Activated CD8-positive, alpha-beta T cell treated with anti-CD3 and anti-CD28 coated beads for 36 hours (primary cell): ENCODE data around the gene CYP2S1. TPM values are rescaled to one million over a fixed set of nuclear protein-coding genes. Genes with fewer than 3 reads are reported as not detected.

Source experiments
- ATAC-seq: fragments of 200-7000 bp; cut with Tn5 transposase; one replicate; pipeline ENCODE4 v1.10.0; 2021; ENCODE audit warnings: mild to moderate bottlenecking, moderate library complexity
- CTCF ChIA-PET: fragments of 350-600 bp; sonication (Branson Sonifier 250); formaldehyde crosslinking; loops from one replicate; lab custom pipeline; 2021; ENCODE audit warnings: antibody characterized with exemption; lab: Charles Lee
- POLR2A ChIA-PET: fragments of 350-600 bp; sonication (Branson Sonifier 250); formaldehyde crosslinking; loops from one replicate; lab custom pipeline; 2021; ENCODE audit warnings: antibody characterized with exemption; lab: Charles Lee
- DNase-seq: peaks from one replicate; pipeline ENCODE4 v3.0.0-alpha.2; 2020
- H3K27ac Mint-ChIP-seq: one replicate; pipeline ENCODE4 v1.8.0; 2021; ENCODE audit warnings: mild to moderate bottlenecking, mixed read lengths
- H3K27me3 Mint-ChIP-seq: one replicate; pipeline ENCODE4 v1.8.0; 2021; ENCODE audit warnings: mixed read lengths
- H3K36me3 Mint-ChIP-seq: one replicate; pipeline ENCODE4 v1.8.0; 2021; ENCODE audit warnings: low read depth, mixed read lengths
- H3K4me1 Mint-ChIP-seq: one replicate; pipeline ENCODE4 v1.8.0; 2021; ENCODE audit warnings: low read depth, mixed read lengths
- H3K4me3 Mint-ChIP-seq: one replicate; pipeline ENCODE4 v1.8.0; 2021; ENCODE audit warnings: mild to moderate bottlenecking, moderate library complexity, mixed read lengths
- H3K9me3 Mint-ChIP-seq: one replicate; pipeline ENCODE4 v1.8.0; 2021; ENCODE audit warnings: mixed read lengths
- CTCF ChIP-seq: fragments of 200-600 bp; IDR thresholded peaks from one replicate; pipeline ENCODE4 v1.8.0; 2022; ENCODE audit warnings: antibody characterized with exemption, mild to moderate bottlenecking
- intact Hi-C: fragments of 100-400 bp; cut with micrococcal nuclease; formaldehyde crosslinking; loops from one replicate; pipeline ENCODE4 v1.10.0; 2022
- total RNA-seq, 2 experiments: library from RNA; stranded (reverse); gene quantifications; one replicate each; pipeline ENCODE4 v1.2.3, GENCODE V29; 2021

The CYP2S1 gene
- total RNA-seq, 2 experiments from 2014 or later: not detected

- H3K27ac Mint-ChIP-seq: no peak overlapping the region
- ChIA-PET POLR2A (no interaction called here), CTCF (no interaction called here)
- H3K27me3 Mint-ChIP-seq: no peaks in the 10 kb centered on the region
- no peaks in the 10 kb centered on the region for H3K9me3 Mint-ChIP-seq
- no peaks in the 10 kb centered on the region for H3K4me1 Mint-ChIP-seq
- intact Hi-C loops: no loop called here
- H3K36me3 Mint-ChIP-seq: no peaks in the 10 kb centered on the region
- no peak for DNase-seq
- ATAC-seq: no peak
- no peak overlapping the region for H3K4me3 Mint-ChIP-seq
- no peak for TF ChIP-seq CTCF
Observed at GRCh38 chr19:41244117-41244516, 51.1 kb downstream of the CYP2S1 start.

GRCh38 chr19:41245843-41246242 lies 52.8 kb downstream of the CYP2S1 start:
- H3K9me3 Mint-ChIP-seq: no peaks in the 10 kb centered on the region
- H3K4me3 Mint-ChIP-seq: no peak overlapping the region
- H3K27me3 Mint-ChIP-seq: no peaks in the 10 kb centered on the region
- H3K36me3 Mint-ChIP-seq: no peaks in the 10 kb centered on the region
- no peak for TF ChIP-seq CTCF
- no peaks in the 10 kb centered on the region for H3K4me1 Mint-ChIP-seq
- intact Hi-C loops: no loop called here
- ATAC-seq (no peak), DNase-seq (no peak)
- H3K27ac Mint-ChIP-seq: no peak overlapping the region
- ChIA-PET CTCF (no interaction called here), POLR2A (no interaction called here)

- TF ChIP-seq CTCF: no peak
- ATAC-seq: peak; percentile 24
- POLR2A ChIA-PET: no interaction called here
Observed at GRCh38 chr19:41248895-41249294, 55.9 kb downstream of the CYP2S1 start.

GRCh38 chr19:41249707-41250423 lies 56.8 kb downstream of the CYP2S1 start:
- Mint-ChIP-seq H3K36me3 (no peaks in the 10 kb centered on the region), H3K4me3 (no peak overlapping the region), H3K27me3 (peaks cover 7% of the 10 kb centered on the region), H3K4me1 (no peaks in the 10 kb centered on the region), H3K27ac (no peak overlapping the region), H3K9me3 (no peaks in the 10 kb centered on the region)
- ChIA-PET CTCF (interaction anchor here (1.3 kb wide), 1 partner anchor 13 kb away, joined by 5 read pairs; no protein-coding TSS in a partner anchor), POLR2A (interaction anchor here (1.0 kb wide), 1 partner anchor 14 kb away, joined by 3 read pairs; the partner anchor contains the start of gene HNRNPUL1)
- TF ChIP-seq CTCF: no peak
- ATAC-seq: no peak
- intact Hi-C loops: no loop called here
- no peak for DNase-seq

More at GRCh38 chr19:41248895-41249294, 55.9 kb downstream of the CYP2S1 start:
- Mint-ChIP-seq H3K36me3 (no peaks in the 10 kb centered on the region), H3K9me3 (no peaks in the 10 kb centered on the region), H3K27me3 (peaks cover 7% of the 10 kb centered on the region), H3K27ac (no peak overlapping the region), H3K4me3 (no peak overlapping the region), H3K4me1 (no peaks in the 10 kb centered on the region)
- intact Hi-C loops: no loop called here
- DNase-seq: no peak
- CTCF ChIA-PET: interaction anchor here (1.3 kb wide), 1 partner anchor 14 kb away, joined by 5 read pairs; no protein-coding TSS in a partner anchor

GRCh38 chr19:41253660-41254059 lies 60.6 kb downstream of the CYP2S1 start:
- ChIA-PET CTCF (no interaction called here), POLR2A (no interaction called here)
- H3K4me1 Mint-ChIP-seq: no peaks in the 10 kb centered on the region
- H3K36me3 Mint-ChIP-seq: no peaks in the 10 kb centered on the region
- H3K4me3 Mint-ChIP-seq: no peak overlapping the region
- H3K9me3 Mint-ChIP-seq: no peaks in the 10 kb centered on the region
- no peak for TF ChIP-seq CTCF
- ATAC-seq (no peak), DNase-seq (no peak)
- peaks cover 7% of the 10 kb centered on the region for H3K27me3 Mint-ChIP-seq
- intact Hi-C loops: no loop called here
- H3K27ac Mint-ChIP-seq: no peak overlapping the region
